WTC11 (cell line): Measurements from ENCODE around the gene PRR5. TPM values are rescaled to one million over a fixed set of nuclear protein-coding genes. Genes with fewer than 3 reads are reported as not detected.

Experiments
- ATAC-seq: fragments of 200-7000 bp; cut with Tn5 transposase; 2 replicates; pipeline ENCODE4 v1.10.0; 2021; ENCODE audit warnings: mild to moderate bottlenecking, moderate library complexity
- CTCF ChIA-PET: fragments of 300-600 bp; sonication (Branson Sonifier 250); formaldehyde crosslinking; loops from one replicate; lab custom pipeline; 2021; ENCODE audit warnings: antibody characterized with exemption; lab: Charles Lee
- POLR2A ChIA-PET: fragments of 350-600 bp; sonication (Branson Sonifier 250); formaldehyde crosslinking; loops from one replicate; lab custom pipeline; 2021; ENCODE audit warnings: antibody characterized with exemption; lab: Charles Lee
- DNase-seq: peaks from one replicate; pipeline ENCODE4 v3.0.0; 2021; ENCODE audit warnings: low spot score
- H3K27ac Mint-ChIP-seq: 2 replicates; pipeline ENCODE4 v1.8.0; 2021; ENCODE audit warnings: mixed read lengths
- H3K27me3 Mint-ChIP-seq: 2 replicates; pipeline ENCODE4 v1.8.0; 2021; ENCODE audit warnings: low read depth, mild to moderate bottlenecking, moderate library complexity, mixed read lengths
- H3K36me3 Mint-ChIP-seq: 2 replicates; pipeline ENCODE4 v1.8.0; 2021; ENCODE audit warnings: mixed read lengths
- H3K4me1 Mint-ChIP-seq: 2 replicates; pipeline ENCODE4 v1.8.0; 2022; ENCODE audit warnings: mixed read lengths
- H3K4me3 Mint-ChIP-seq: 2 replicates; pipeline ENCODE4 v1.8.0; 2021; ENCODE audit warnings: mild to moderate bottlenecking, moderate library complexity, mixed read lengths
- H3K9me3 Mint-ChIP-seq: 2 replicates; pipeline ENCODE4 v1.8.0; 2021; ENCODE audit warnings: mixed read lengths
- ARID4B ChIP-seq: sonication (generic); formaldehyde crosslinking; IDR thresholded peaks from 2 replicates; pipeline ENCODE4 v1.8.0; 2023; ENCODE audit warnings: missing genetic modification reagents, mild to moderate bottlenecking, borderline replicate concordance
- ATF3 ChIP-seq: sonication (generic); formaldehyde crosslinking; conservative IDR thresholded peaks from 2 replicates; pipeline ENCODE4 v1.8.1; 2022; ENCODE audit warnings: mild to moderate bottlenecking, missing genetic modification reagents
- CREB1 ChIP-seq: sonication (generic); formaldehyde crosslinking; IDR thresholded peaks from 2 replicates; pipeline ENCODE4 v1.8.0; 2023; ENCODE audit warnings: mild to moderate bottlenecking, missing genetic modification reagents
- CREM ChIP-seq: sonication (generic); formaldehyde crosslinking; IDR thresholded peaks from 2 replicates; pipeline ENCODE4 v1.8.1; 2022; ENCODE audit warnings: mild to moderate bottlenecking, missing genetic modification reagents, moderate library complexity
- E2F4 ChIP-seq: sonication (generic); formaldehyde crosslinking; IDR thresholded peaks from 2 replicates; pipeline ENCODE4 v1.8.1; 2022; ENCODE audit warnings: low read depth, mild to moderate bottlenecking, moderate library complexity, missing genetic modification reagents, borderline replicate concordance
- ELF4 ChIP-seq: sonication (generic); formaldehyde crosslinking; IDR thresholded peaks from 2 replicates; pipeline ENCODE4 v1.8.1; 2022; ENCODE audit warnings: low read depth, mild to moderate bottlenecking, moderate library complexity, missing genetic modification reagents
- EMX1 ChIP-seq: fragments of 250-450 bp; sonication (Bioruptor Pico); IDR thresholded peaks from 2 replicates; pipeline ENCODE4 v1.8.0; 2021; ENCODE audit warnings: mild to moderate bottlenecking
- FOXK1 ChIP-seq: sonication (generic); formaldehyde crosslinking; IDR thresholded peaks from 2 replicates; pipeline ENCODE4 v1.8.0; 2022; ENCODE audit warnings: mild to moderate bottlenecking, moderate library complexity, missing genetic modification reagents
- HMGA2 ChIP-seq: fragments of 250-450 bp; sonication (Bioruptor Pico); IDR thresholded peaks from 2 replicates; pipeline ENCODE4 v1.4.0; 2021; ENCODE audit warnings: mild to moderate bottlenecking, moderate library complexity
- HMGXB4 ChIP-seq: sonication (generic); formaldehyde crosslinking; IDR thresholded peaks from 2 replicates; pipeline ENCODE4 v1.8.1; 2023; ENCODE audit warnings: mild to moderate bottlenecking, moderate library complexity, missing genetic modification reagents
- IRF1 ChIP-seq: sonication (generic); formaldehyde crosslinking; IDR thresholded peaks from 2 replicates; pipeline ENCODE4 v1.8.0; 2023; ENCODE audit warnings: missing genetic modification reagents
- IRF2 ChIP-seq: sonication (generic); formaldehyde crosslinking; IDR thresholded peaks from 2 replicates; pipeline ENCODE4 v1.8.0; 2022; ENCODE audit warnings: low read depth, missing genetic modification reagents, borderline replicate concordance
- MAX ChIP-seq: sonication (generic); formaldehyde crosslinking; IDR thresholded peaks from 2 replicates; pipeline ENCODE4 v1.8.0; 2022; ENCODE audit warnings: mild to moderate bottlenecking, missing genetic modification reagents
- MXD4 ChIP-seq: fragments of 250-450 bp; sonication (Bioruptor Pico); IDR thresholded peaks from 2 replicates; pipeline ENCODE4 v1.8.0; 2021; ENCODE audit warnings: mild to moderate bottlenecking, moderate library complexity, borderline replicate concordance
- MYBL2 ChIP-seq: sonication (generic); formaldehyde crosslinking; IDR thresholded peaks from 2 replicates; pipeline ENCODE4 v1.8.1; 2023; ENCODE audit warnings: mild to moderate bottlenecking, moderate library complexity, missing genetic modification reagents
- PRRX2 ChIP-seq: fragments of 250-450 bp; sonication (Bioruptor Pico); IDR thresholded peaks from 2 replicates; pipeline ENCODE4 v1.8.0; 2021; ENCODE audit warnings: mild to moderate bottlenecking
- RELA ChIP-seq: sonication (generic); formaldehyde crosslinking; IDR thresholded peaks from 2 replicates; pipeline ENCODE4 v1.8.1; 2022; ENCODE audit warnings: missing genetic modification reagents, mild to moderate bottlenecking, borderline replicate concordance
- TP53 ChIP-seq: sonication (generic); formaldehyde crosslinking; IDR thresholded peaks from 2 replicates; pipeline ENCODE4 v1.8.1; 2023; ENCODE audit warnings: mild to moderate bottlenecking, missing genetic modification reagents
- USF1 ChIP-seq: sonication (generic); formaldehyde crosslinking; IDR thresholded peaks from 2 replicates; pipeline ENCODE4 v1.8.0; 2022; ENCODE audit warnings: mild to moderate bottlenecking, missing genetic modification reagents
- ZBTB21 ChIP-seq: sonication (generic); formaldehyde crosslinking; IDR thresholded peaks from 2 replicates; pipeline ENCODE4 v1.8.1; 2023; ENCODE audit warnings: mild to moderate bottlenecking, missing genetic modification reagents, borderline replicate concordance
- ZMAT4 ChIP-seq: fragments of 250-450 bp; sonication (Bioruptor Pico); IDR thresholded peaks from 2 replicates; pipeline ENCODE4 v1.9.0; 2021; ENCODE audit warnings: mild to moderate bottlenecking
- ZNF263 ChIP-seq: sonication (generic); formaldehyde crosslinking; IDR thresholded peaks from 2 replicates; pipeline ENCODE4 v1.8.1; 2022; ENCODE audit warnings: low read depth, mild to moderate bottlenecking, moderate library complexity, missing genetic modification reagents
- ZNF423 ChIP-seq: fragments of 250-450 bp; sonication (Bioruptor Pico); IDR thresholded peaks from 2 replicates; pipeline ENCODE4 v2.1.2; 2022; ENCODE audit warnings: mild to moderate bottlenecking, moderate library complexity
- ZNF671 ChIP-seq: fragments of 250-450 bp; sonication (Bioruptor Pico); IDR thresholded peaks from 2 replicates; pipeline ENCODE4 v1.8.0; 2021; ENCODE audit warnings: mild to moderate bottlenecking
- total RNA-seq: library from RNA; stranded (reverse); gene quantifications from 3 replicates; pipeline ENCODE4 v1.2.3, GENCODE V29; 2021

PRR5 gene
- total RNA-seq, 1 experiment from 2014 or later: 15.6 TPM

GRCh38 chr22:44743804-44744211, 41.8 kb downstream of the PRR5 start (continued):
- TF ChIP-seq ARID4B (no peak), ATF3 (CRISPR knock-in tag) (no peak), EMX1 (no peak), ZNF263 (CRISPR knock-in tag) (no peak), IRF2 (no peak), TP53 (CRISPR knock-in tag) (no peak), ZNF671 (CRISPR knock-in tag) (no peak), CREM (CRISPR knock-in tag) (no peak), USF1 (CRISPR knock-in tag) (no peak), E2F4 (CRISPR knock-in tag) (no peak), CREB1 (no peak), RELA (CRISPR knock-in tag) (no peak), FOXK1 (no peak), MXD4 (no peak), ELF4 (CRISPR knock-in tag) (no peak), HMGXB4 (CRISPR knock-in tag) (no peak)
- TF ChIP-seq, all 79 proteins: peak for 0

- Mint-ChIP-seq H3K4me3 (no peak overlapping the region), H3K4me1 (peaks cover 23% of the 10 kb centered on the region), H3K36me3 (no peaks in the 10 kb centered on the region), H3K9me3 (peaks cover 9% of the 10 kb centered on the region), H3K27me3 (peaks cover 17% of the 10 kb centered on the region), H3K27ac (no peak overlapping the region)
- CTCF ChIA-PET: no interaction called here
- DNase-seq (no peak), ATAC-seq (peak; percentile 41)
- POLR2A ChIA-PET: no interaction called here
- TF ChIP-seq MAX (CRISPR knock-in tag): no peak
- no peak for TF ChIP-seq ZBTB21 (CRISPR knock-in tag)
- no peak for TF ChIP-seq HMGA2 (CRISPR knock-in tag)
- no peak for TF ChIP-seq ZMAT4 (CRISPR knock-in tag)
- no peak for TF ChIP-seq MYBL2 (CRISPR knock-in tag)
- TF ChIP-seq PRRX2 (CRISPR knock-in tag): no peak
- TF ChIP-seq USF1 (CRISPR knock-in tag): no peak
- TF ChIP-seq ZNF423 (CRISPR knock-in tag): no peak
- TF ChIP-seq IRF1 (CRISPR knock-in tag): no peak
Measured at GRCh38 chr22:44745853-44746789, 44.1 kb downstream of the PRR5 start.
